IPS-15b (cell line): Measurements from ENCODE around the gene PMPCA.

Source experiments
- H3K27me3 ChIP-seq: one replicate; pipeline ENCODE4 v1.6.1; 2013; ENCODE audit warnings: low read length; ENCODE audit not compliant: control insufficient read depth, insufficient read depth
- H3K36me3 ChIP-seq: one replicate; pipeline ENCODE4 v1.6.1; 2013; ENCODE audit warnings: low read length; ENCODE audit not compliant: control insufficient read depth, insufficient read depth
- H3K4me1 ChIP-seq: one replicate; pipeline ENCODE4 v1.6.1; 2013; ENCODE audit warnings: mild to moderate bottlenecking, low read length; ENCODE audit not compliant: control insufficient read depth, insufficient read depth
- H3K4me3 ChIP-seq: one replicate; pipeline ENCODE4 v1.5.1; 2013; ENCODE audit warnings: low read depth, low read length
- H3K9ac ChIP-seq: one replicate; pipeline ENCODE4 v1.6.1; 2013; ENCODE audit warnings: low read depth, mild to moderate bottlenecking, low read length
- H3K9me3 ChIP-seq: one replicate; pipeline ENCODE4 v1.6.1; 2013; ENCODE audit warnings: mild to moderate bottlenecking, low read length; ENCODE audit not compliant: control insufficient read depth, insufficient read depth

The PMPCA gene

DNA sequence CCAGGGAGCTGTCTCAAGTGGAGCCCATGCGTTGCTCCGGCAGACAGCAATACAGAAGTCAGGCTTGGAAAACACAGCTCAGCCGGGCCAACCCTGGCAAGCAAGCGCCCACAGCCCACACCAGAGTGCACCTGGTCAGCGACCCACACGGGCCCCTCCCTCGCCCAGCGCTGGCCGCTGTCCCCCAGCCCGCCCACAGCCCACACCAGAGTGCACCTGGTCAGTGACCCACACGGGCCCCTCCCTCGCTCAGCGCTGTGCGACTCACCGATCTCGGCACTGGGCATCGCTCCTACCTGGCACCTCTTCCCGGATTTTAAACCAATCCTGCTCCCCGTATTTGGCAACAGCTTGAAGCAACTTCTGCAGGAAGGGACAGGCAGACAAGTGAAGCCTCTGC lies 23.2 kb upstream of the PMPCA start:
- H3K36me3 ChIP-seq: peaks cover 66% of the 10 kb centered on the region
- H3K4me1 ChIP-seq: no peaks in the 10 kb centered on the region
- H3K9ac ChIP-seq: no peak overlapping the region
- H3K9me3 ChIP-seq: no peaks in the 10 kb centered on the region
- H3K4me3 ChIP-seq: no peak overlapping the region
- no peaks in the 10 kb centered on the region for H3K27me3 ChIP-seq

DNA sequence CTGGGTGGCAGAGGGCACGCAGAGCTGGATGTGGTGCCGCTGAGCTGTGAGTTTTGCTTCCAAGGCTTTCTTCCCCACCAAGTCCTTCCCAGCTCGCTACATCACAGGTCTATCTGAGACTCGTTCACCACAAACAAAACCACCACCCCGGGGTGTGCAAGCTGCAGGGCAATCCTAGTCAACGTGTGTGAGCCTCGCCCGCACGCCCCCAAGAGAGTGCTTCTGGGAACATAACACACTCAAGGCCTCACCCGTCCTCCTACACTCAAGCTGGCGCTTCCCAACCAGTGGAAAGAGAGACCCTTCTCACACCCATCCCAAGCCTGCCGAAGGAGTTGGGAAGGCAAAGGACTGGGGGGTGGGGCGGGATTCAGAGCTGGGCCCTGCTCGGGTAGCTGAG lies 21.1 kb upstream of the PMPCA start:
- Histone ChIP-seq H3K36me3 (peaks cover 66% of the 10 kb centered on the region), H3K4me1 (no peaks in the 10 kb centered on the region), H3K4me3 (no peak overlapping the region), H3K9me3 (no peaks in the 10 kb centered on the region), H3K9ac (no peak overlapping the region), H3K27me3 (no peaks in the 10 kb centered on the region)

DNA sequence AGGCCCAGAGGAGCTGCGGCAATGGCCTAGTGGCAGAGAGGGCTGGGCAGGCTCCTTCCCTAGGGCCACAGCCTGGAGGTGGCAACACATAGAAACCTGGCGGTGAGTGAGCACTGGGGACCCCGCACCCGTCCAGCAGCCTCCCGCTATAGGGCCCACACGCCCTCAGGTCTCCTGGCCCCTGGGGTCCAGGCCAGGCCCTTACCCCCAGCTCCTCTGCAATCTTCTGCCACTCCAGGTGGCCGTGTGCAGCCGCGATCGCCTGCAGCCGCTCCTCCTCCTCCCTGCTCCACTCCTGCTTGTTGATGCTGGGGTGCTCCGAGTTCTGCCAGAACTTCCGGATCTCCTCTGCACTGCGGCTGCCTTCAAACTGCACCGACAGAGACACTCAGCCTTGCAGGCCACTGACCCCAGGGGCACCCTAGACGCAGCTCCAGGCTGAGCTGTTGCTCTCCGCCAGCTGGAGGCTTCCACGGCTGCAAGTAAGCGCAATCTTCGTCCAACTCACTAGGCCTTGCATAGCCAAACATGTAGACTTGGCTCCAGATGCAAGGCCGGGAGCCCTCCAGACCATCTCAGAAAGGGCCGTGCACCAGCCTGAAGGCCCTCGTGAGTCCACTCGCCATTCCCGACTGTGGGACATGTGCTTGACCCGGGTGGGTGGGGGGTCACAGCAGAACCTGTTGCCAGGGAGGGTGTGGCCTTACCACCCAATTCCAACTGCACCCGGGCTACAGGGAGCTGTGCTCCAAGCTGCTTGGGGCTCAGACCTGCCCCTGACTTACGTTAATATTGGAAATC lies 18.5 kb upstream of the PMPCA start:
- H3K36me3 ChIP-seq: peaks cover 80% of the 10 kb centered on the region
- H3K4me1 ChIP-seq: no peaks in the 10 kb centered on the region
- H3K9ac ChIP-seq: no peak overlapping the region
- H3K27me3 ChIP-seq: no peaks in the 10 kb centered on the region
- no peak overlapping the region for H3K4me3 ChIP-seq
- H3K9me3 ChIP-seq: no peaks in the 10 kb centered on the region

DNA sequence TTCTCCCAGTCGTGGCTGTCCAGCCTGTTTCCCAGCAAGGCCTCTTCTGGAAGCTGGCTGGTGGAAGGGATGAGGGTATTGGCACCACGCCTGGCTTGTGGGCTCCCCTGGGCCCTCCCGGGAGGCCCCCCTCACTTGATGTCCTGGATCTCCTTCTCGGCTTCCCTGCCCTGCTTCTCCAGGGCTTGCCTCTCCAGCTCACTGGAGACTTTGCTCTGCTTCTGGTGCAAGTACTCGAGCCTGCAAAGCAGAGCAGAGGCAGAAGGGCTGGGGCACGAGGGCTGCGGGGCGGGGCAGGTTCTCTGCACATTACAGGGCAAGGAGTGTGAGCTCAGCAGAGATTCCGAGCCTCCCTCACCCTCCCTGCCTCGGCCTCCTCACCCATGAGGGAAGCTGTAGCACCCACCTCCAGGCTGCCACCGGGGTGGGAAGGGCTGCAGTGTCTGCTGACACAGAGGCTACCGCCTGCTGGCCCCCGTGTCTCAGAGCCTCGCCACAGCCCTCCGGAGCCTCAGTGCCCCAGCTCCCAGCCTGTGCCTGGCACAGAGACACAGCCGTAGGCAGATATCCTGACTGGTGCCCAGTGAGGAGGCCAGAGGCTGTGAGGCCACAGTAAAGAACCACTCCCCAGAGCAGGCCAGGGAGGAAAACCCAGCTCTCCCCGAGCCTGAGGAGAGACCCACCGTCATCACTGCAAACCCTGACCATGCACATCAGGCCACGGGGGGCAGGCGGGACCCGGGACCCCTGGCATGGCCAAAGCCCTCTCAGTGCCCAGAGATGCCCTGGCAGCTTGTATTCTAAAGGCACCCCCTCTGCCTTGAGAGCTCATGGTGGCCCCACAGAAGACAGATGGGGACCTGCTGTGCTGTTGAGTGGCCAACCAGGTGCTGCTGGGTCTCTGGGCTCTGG lies 17.7 kb upstream of the PMPCA start:
- Histone ChIP-seq H3K36me3 (peaks cover 78% of the 10 kb centered on the region), H3K27me3 (no peaks in the 10 kb centered on the region), H3K4me1 (no peaks in the 10 kb centered on the region), H3K4me3 (no peak overlapping the region), H3K9me3 (no peaks in the 10 kb centered on the region), H3K9ac (no peak overlapping the region)

DNA sequence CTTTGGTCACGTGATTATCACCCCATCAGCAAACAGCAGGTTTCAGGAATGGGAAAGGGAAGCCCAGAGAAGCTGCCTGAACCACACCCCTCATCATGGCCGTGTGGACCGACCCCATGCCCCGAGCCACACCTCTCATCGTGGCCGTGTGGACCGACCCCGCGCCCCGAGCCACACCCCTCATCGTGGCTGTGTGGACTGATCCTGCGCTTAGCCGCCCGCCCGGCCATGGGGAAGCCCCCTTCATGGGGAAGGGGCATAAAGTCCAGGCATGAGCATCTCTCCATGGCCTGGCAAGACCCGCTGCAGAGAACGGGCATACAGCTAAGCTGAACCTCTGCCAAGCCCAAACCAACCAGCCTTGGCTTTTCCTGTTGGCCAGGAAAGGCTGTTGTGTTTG lies 16.9 kb upstream of the PMPCA start:
- no peaks in the 10 kb centered on the region for H3K27me3 ChIP-seq
- peaks cover 76% of the 10 kb centered on the region for H3K36me3 ChIP-seq
- H3K9me3 ChIP-seq: no peaks in the 10 kb centered on the region
- no peak overlapping the region for H3K9ac ChIP-seq
- no peaks in the 10 kb centered on the region for H3K4me1 ChIP-seq
- H3K4me3 ChIP-seq: no peak overlapping the region

DNA sequence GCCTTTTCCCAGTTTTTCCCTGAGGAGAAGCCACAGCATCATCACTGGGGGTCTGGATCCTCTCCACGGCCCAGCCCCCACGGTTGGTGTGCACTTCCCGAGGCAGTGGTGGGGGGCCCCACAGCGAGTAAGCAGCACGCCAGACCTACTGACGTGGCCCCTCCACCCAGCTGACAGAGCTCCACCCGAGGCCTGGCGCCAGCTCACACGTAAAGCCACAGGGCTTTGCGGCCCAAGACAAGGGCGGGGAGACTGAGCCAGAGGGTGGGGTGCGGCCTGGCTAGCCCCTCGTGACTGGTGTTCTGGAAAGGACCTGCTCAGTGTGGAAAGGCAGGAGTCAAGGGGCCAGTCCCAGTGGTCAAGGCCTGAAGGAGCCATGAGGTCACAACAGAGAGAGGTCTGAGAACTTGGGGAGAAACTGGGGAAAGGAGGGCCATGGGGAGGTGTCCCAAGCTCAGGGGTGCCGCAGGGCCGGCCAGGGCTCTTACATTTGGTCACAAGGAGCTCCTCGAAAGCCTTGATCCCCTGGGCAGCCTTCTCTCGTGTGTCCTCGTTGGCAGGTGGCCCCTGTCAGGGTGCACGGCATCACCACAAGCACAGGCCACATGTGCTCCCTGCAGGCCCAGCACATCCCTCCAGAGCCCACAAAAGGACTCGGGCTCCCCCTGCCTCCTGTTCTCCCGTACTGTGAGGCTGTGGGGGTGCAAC lies 16.0 kb upstream of the PMPCA start:
- Histone ChIP-seq H3K9me3 (no peaks in the 10 kb centered on the region), H3K36me3 (peaks cover 71% of the 10 kb centered on the region), H3K4me3 (no peak overlapping the region), H3K4me1 (peaks cover 3% of the 10 kb centered on the region), H3K9ac (no peak overlapping the region), H3K27me3 (no peaks in the 10 kb centered on the region)

DNA sequence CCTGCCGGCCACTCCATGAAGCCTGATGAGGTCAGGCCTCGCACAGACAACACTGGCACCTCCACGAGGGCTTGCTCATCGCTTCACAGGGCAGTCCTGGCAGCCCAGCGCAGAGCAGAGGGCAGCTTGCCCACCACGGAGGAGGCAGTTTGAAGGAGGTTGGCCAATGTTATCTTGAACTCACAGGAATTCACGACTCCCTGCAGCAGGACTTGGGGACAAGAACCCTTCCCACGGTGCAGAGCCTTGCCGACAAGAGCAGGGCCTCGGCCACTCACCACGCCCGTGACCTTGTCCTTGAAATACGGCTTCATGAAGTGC lies 15.5 kb upstream of the PMPCA start:
- Histone ChIP-seq H3K4me1 (peaks cover 3% of the 10 kb centered on the region), H3K9me3 (no peaks in the 10 kb centered on the region), H3K27me3 (no peaks in the 10 kb centered on the region), H3K4me3 (no peak overlapping the region), H3K36me3 (peaks cover 69% of the 10 kb centered on the region), H3K9ac (no peak overlapping the region)

DNA sequence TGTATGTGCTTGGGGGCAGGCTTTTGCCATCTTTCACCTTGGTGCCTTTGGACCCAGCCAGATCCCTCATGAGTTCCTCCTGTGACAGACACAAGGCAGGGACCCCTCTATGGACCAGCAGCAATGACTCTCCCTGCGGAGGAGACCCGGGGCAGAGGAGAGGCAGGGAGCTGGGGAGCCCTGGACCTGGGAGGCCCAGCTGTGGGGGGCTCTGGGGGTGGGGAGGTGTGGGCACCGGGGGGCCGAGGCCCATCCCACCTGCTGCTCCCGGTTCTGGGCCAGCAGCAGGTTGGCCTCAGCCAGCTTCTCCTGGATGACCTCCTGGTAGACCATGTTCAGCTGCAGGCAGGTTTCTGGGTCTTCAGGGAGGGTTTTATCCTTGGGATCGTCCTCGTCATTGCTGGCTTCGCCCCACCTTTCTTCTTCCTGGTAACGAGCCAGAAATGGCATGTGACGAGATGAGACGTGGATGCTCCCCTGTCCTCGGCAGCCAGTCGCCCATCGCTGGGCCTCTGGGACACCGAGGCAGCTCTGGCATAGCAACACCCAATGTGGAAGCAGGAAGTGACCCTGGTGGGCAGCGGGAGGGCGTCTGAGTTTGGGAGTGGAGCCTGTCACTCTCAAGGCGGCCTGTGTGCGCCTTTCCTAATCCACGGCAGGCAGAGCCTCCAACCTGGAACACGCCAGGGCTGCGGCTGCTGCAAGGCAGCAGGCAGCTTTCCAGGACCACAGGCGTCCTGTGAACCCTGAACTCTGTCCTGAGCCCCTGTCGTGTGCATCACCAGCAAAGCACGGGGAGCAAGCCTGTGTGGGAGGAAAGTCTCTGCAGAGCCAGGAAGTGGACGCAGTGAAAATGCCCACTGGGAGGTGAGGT lies 14.9 kb upstream of the PMPCA start:
- H3K4me1 ChIP-seq: peaks cover 3% of the 10 kb centered on the region
- no peaks in the 10 kb centered on the region for H3K9me3 ChIP-seq
- H3K9ac ChIP-seq: no peak overlapping the region
- no peaks in the 10 kb centered on the region for H3K27me3 ChIP-seq
- peaks cover 69% of the 10 kb centered on the region for H3K36me3 ChIP-seq
- no peak overlapping the region for H3K4me3 ChIP-seq

DNA sequence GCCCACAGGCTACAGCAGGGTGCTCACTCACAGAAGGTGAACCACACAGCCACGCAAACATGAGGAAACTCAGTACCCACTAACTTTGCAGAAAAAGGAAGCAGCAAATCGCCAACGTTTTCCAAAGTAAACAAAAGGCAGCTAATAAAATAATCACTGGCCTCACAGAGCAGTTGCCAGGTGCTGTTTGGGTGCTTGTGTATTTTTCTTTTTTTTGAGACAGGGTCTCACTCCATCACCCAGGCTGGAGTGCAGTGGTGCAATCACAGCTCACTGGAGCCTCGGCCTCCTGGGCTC lies 14.3 kb upstream of the PMPCA start:
- no peaks in the 10 kb centered on the region for H3K27me3 ChIP-seq
- H3K9ac ChIP-seq: no peak overlapping the region
- H3K36me3 ChIP-seq: peaks cover 69% of the 10 kb centered on the region
- no peaks in the 10 kb centered on the region for H3K9me3 ChIP-seq
- H3K4me1 ChIP-seq: peaks cover 3% of the 10 kb centered on the region
- H3K4me3 ChIP-seq: no peak overlapping the region

DNA sequence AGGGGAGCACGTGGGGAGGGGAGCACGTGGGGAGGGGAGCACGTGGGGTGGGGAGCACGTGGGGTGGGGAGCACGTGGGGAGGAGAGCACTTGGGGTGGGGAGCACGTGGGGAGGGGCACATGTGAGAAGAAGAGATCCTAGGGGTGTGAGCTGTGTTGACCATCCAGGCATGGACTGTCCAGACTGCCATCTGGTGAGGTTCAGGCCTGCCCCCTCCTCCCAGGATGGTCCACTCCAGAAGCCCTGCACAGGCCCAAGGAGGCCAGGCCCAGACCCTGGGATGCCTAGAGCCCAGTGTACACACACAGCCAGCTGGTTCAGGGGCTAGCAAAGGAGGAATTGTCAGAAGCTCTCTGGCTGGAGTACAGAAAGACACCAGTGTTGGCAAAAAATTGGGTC lies 12.8 kb upstream of the PMPCA start:
- H3K9me3 ChIP-seq: no peaks in the 10 kb centered on the region
- no peak overlapping the region for H3K9ac ChIP-seq
- peaks cover 58% of the 10 kb centered on the region for H3K36me3 ChIP-seq
- no peak overlapping the region for H3K4me3 ChIP-seq
- H3K4me1 ChIP-seq: peaks cover 3% of the 10 kb centered on the region
- H3K27me3 ChIP-seq: no peaks in the 10 kb centered on the region

DNA sequence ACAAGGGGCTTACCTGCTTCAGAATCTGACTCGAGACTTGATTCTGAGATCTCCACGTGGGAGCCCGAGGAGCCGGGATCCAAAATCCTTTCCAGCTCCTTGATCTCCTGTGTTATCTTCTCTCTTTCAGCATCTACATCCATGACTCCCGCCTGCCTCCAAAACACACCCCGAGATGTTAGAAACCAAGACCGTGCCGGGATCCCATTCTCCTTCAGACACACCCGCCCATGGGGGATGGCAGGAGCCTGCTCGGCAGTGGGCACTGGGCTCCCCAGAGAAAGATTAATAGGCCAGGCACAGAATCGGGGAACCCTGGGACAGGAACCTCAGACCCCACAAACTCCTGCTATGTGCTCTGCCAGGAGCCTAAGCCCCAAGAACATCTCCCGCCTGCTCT lies 12.2 kb upstream of the PMPCA start:
- Histone ChIP-seq H3K4me3 (peak overlapping the region; percentile 84), H3K9ac (no peak overlapping the region), H3K4me1 (peaks cover 3% of the 10 kb centered on the region), H3K9me3 (no peaks in the 10 kb centered on the region), H3K27me3 (no peaks in the 10 kb centered on the region), H3K36me3 (peaks cover 54% of the 10 kb centered on the region)
